HCT116 (cell line): ENCODE data around the gene LRRC2. TPM values are rescaled to one million over a fixed set of nuclear protein-coding genes. Genes with fewer than 3 reads are reported as not detected.

Source experiments
- ATAC-seq: fragments of 200-7000 bp; cut with Tn5 transposase; 2 replicates; pipeline ENCODE4 v1.9.1; 2020; ENCODE audit warnings: mild to moderate bottlenecking, moderate library complexity
- BruUV-seq: library from RNA; stranded (reverse); fragments of 400-500 nt; replicated peaks from 2 replicates; lab custom pipeline; 2021; lab: Mats Ljungman, UMichigan
- CTCF ChIA-PET: fragments of 300-600 bp; sonication (Branson Sonifier 250); formaldehyde crosslinking; loops from one replicate; lab custom pipeline; 2021; ENCODE audit warnings: antibody characterized with exemption; lab: Charles Lee
- POLR2A ChIA-PET: fragments of 300-600, 350-600 bp; sonication (Branson Sonifier 250); formaldehyde crosslinking; loops from one replicate; lab custom pipeline; 2021; ENCODE audit warnings: antibody characterized with exemption; lab: Charles Lee
- RAD21 ChIA-PET, 2 experiments: fragments of 300-600 bp; sonication (Branson Sonifier 250); formaldehyde crosslinking; loops; one replicate each; lab custom pipeline; 2023; ENCODE audit warnings: low total read pairs in 2 of 2; ENCODE audit not compliant: uncharacterized antibody in 2 of 2, unreplicated experiment in 2 of 2, low non-redundant PET in 1 of 2; lab: Charles Lee
- DNase-seq: peaks from one replicate; pipeline ENCODE4 v3.0.0-alpha.2; 2010; ENCODE audit warnings: low read depth, low spot score
- H2AFZ ChIP-seq: fragments of 200-600 bp; shearing (Covaris generic), sonication (generic); 2 replicates; pipeline ENCODE4 v1.6.1; 2017; ENCODE audit warnings: low read depth, mixed run types, mixed read lengths, antibody characterized with exemption, low read length; ENCODE audit not compliant: poor library complexity, severe bottlenecking
- H3K27ac ChIP-seq: 2 replicates; pipeline ENCODE4 v1.5.1; 2012; ENCODE audit warnings: low read depth, low read length
- H3K27me3 ChIP-seq: fragments of 200-600 bp; sonication (generic); 2 replicates; pipeline ENCODE4 v1.6.1; 2016; ENCODE audit warnings: mixed run types, low read length, mixed read lengths; ENCODE audit not compliant: insufficient read depth
- H3K36me3 ChIP-seq, 2 experiments: fragments of 200-500 bp in 1 of 2; fragments of 200-600 bp in 1 of 2; sonication (Bioruptor generic) in 1 of 2; sonication (generic) in 1 of 2; 2 replicates each; pipeline versions ENCODE4 v1.5.1 to v1.6.1; 2014 to 2016; ENCODE audit warnings: low read length in 2 of 2, inconsistent platforms in 1 of 2, mixed read lengths in 1 of 2, mixed run types in 1 of 2; ENCODE audit not compliant: insufficient read depth in 2 of 2, control insufficient read depth in 1 of 2
- H3K4me1 ChIP-seq, 2 experiments: fragments of 200-600 bp in 1 of 2; sonication (generic) in 1 of 2; 2 replicates each; pipeline versions ENCODE4 v1.5.1 to v1.6.1; 2012 to 2017; ENCODE audit warnings: low read length in 2 of 2, inconsistent platforms in 1 of 2, mild to moderate bottlenecking in 1 of 2, mixed read lengths in 1 of 2, mixed run types in 1 of 2, moderate library complexity in 1 of 2; ENCODE audit not compliant: insufficient read depth in 2 of 2, control insufficient read depth in 1 of 2
- H3K4me2 ChIP-seq: fragments of 200-600 bp; sonication (generic); 2 replicates; pipeline ENCODE4 v1.6.1; 2017; ENCODE audit warnings: mixed run types, low read length, mixed read lengths
- H3K4me3 ChIP-seq, 2 experiments: fragments of 200-600 bp in 1 of 2; sonication (generic) in 1 of 2; replicated peaks in 1 of 2; 2 replicates each; pipeline ENCODE4 v1.5.1; 2011 to 2016; ENCODE audit warnings: low read length in 2 of 2, control low read depth in 1 of 2, low read depth in 1 of 2, mild to moderate bottlenecking in 1 of 2, mixed read lengths in 1 of 2, mixed run types in 1 of 2
- H3K79me2 ChIP-seq: fragments of 200-600 bp; sonication (generic); 2 replicates; pipeline ENCODE4 v1.6.1; 2017; ENCODE audit warnings: mild to moderate bottlenecking, mixed run types, low read length, moderate library complexity, mixed read lengths; ENCODE audit not compliant: insufficient read depth
- H3K9ac ChIP-seq: fragments of 200-600 bp; sonication (generic); 2 replicates; pipeline ENCODE4 v1.6.1; 2016; ENCODE audit warnings: low read length, mixed read lengths
- H3K9me2 ChIP-seq: fragments of 200-600 bp; sonication (generic), shearing (Covaris generic); 2 replicates; pipeline ENCODE4 v1.6.1; 2017; ENCODE audit warnings: mixed run types, mild to moderate bottlenecking, moderate library complexity; ENCODE audit not compliant: insufficient read depth
- H3K9me3 ChIP-seq, 2 experiments: fragments of 200-500 bp in 1 of 2; fragments of 200-600 bp in 1 of 2; sonication (Bioruptor generic) in 1 of 2; sonication (generic) in 1 of 2; 2 replicates each; pipeline ENCODE4 v1.6.1; 2014 to 2017; ENCODE audit warnings: low read length in 2 of 2, mixed read lengths in 2 of 2, inconsistent platforms in 1 of 2, low read depth in 1 of 2, mild to moderate bottlenecking in 1 of 2, mixed run types in 1 of 2, moderate library complexity in 1 of 2; ENCODE audit not compliant: control insufficient read depth in 1 of 2, insufficient read depth in 1 of 2
- H4K20me1 ChIP-seq: fragments of 200-600 bp; sonication (generic), shearing (Covaris generic); 2 replicates; pipeline ENCODE4 v1.6.1; 2017; ENCODE audit warnings: mixed run types, mild to moderate bottlenecking, moderate library complexity; ENCODE audit not compliant: insufficient read depth
- ATF3 ChIP-seq: IDR thresholded peaks from 2 replicates; pipeline ENCODE4 v1.6.1; 2012
- EZH2phosphoT487 ChIP-seq: fragments of 200-600 bp; IDR thresholded peaks from 2 replicates; pipeline ENCODE4 v1.6.1; 2018; ENCODE audit warnings: antibody characterized with exemption, borderline replicate concordance
- MAX ChIP-seq: IDR thresholded peaks from 2 replicates; pipeline ENCODE4 v1.6.1; 2012
- POLR2A ChIP-seq: IDR thresholded peaks from 2 replicates; pipeline ENCODE4 v1.7.0; 2011; ENCODE audit warnings: borderline replicate concordance; ENCODE audit not compliant: insufficient read depth, insufficient read length; ENCODE audit errors: extremely low read depth
- POLR2AphosphoS5 ChIP-seq: IDR thresholded peaks from 2 replicates; pipeline ENCODE4 v1.6.1; 2011; ENCODE audit warnings: mild to moderate bottlenecking, low read depth, low read length, moderate library complexity
- RAD21 ChIP-seq: IDR thresholded peaks from 2 replicates; pipeline ENCODE4 v1.6.1; 2012; ENCODE audit warnings: low read depth, mild to moderate bottlenecking
- YY1 ChIP-seq: IDR thresholded peaks from 2 replicates; pipeline ENCODE4 v1.6.1; 2011; ENCODE audit warnings: low read length, low read depth, moderate library complexity, mild to moderate bottlenecking; ENCODE audit not compliant: insufficient replicate concordance; ENCODE audit errors: extremely low read depth
- ZFX ChIP-seq: fragments of 450-650 bp; IDR thresholded peaks from 2 replicates; pipeline ENCODE4 v1.6.1; 2017
- intact Hi-C: fragments of 100-400 bp; cut with micrococcal nuclease; formaldehyde crosslinking; loops from 2 replicates; pipeline ENCODE4 v1.10.0; 2022
- total RNA-seq: library from RNA; stranded (reverse); gene quantifications from one replicate; pipeline ENCODE4 v1.2.1, GENCODE V29; 2021; ENCODE audit not compliant: unreplicated experiment
- TF ChIP-seq, protein P1 (sequence below), 3 experiments: fragments of 200-600 bp in 1 of 3; sonication (generic) in 1 of 3; IDR thresholded peaks in 2 of 3; conservative IDR thresholded peaks in 1 of 3; 2 replicates each; pipeline ENCODE4 v1.5.1; 2012 to 2017; ENCODE audit warnings: low read depth in 2 of 3, low read length in 2 of 3, antibody characterized with exemption in 1 of 3, borderline replicate concordance in 1 of 3, control low read depth in 1 of 3, mild to moderate bottlenecking in 1 of 3, mixed read lengths in 1 of 3, mixed run types in 1 of 3, moderate library complexity in 1 of 3; ENCODE audit not compliant: insufficient read depth in 1 of 3

The LRRC2 gene
- total RNA-seq, 1 experiment from 2014 or later: not detected

DNA sequence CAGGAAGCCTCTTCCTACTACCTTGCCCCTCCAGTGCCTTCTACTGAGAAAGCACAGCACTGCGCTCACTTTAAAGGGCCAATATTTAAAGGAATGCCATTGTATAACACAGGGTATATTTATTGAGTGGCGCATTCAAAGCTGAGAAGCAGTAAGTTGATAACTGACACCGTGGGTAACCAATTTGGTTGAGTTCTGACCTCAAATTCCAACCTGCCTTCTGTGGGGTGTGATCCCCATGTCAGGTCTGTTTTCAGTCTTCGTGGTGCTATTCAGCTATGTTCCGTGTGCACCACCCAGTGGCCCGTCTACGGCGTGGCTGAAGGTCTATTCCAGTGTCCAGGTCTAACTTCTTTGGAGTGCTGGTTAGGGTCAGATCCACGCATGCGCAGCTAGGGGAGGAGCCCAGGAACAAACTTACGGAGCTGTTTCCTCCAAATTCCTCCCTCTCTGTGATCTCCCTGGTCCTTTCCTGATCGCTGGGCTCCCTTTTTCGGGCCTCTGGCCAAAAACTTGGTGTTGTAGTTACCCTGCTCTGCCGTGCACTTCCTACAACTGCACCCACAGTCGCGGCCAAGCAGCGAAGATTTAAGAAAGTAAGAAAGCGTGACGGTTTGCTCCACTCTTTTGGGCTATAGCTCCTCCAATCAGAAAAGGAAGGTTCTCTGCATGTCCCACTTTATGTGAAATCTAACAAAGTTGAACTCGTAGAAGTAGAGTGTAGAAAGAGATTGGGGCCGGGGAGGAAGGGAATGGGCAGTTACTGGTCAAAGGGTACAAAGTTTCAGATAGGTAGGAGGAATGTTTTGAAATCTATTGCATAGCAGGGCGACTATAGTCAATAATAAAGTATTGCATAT is 7.7 kb downstream of the LRRC2 start:
- TF ChIP-seq EZH2phosphoT487: no peak
- TF ChIP-seq ZFX: no peak
- TF ChIP-seq POLR2AphosphoS5: peak; percentile 71
- TF ChIP-seq MAX: peak; percentile 57; the same call in 1 of the 2 replicates
- no peak for TF ChIP-seq ATF3
- TF ChIP-seq, protein P1, sequence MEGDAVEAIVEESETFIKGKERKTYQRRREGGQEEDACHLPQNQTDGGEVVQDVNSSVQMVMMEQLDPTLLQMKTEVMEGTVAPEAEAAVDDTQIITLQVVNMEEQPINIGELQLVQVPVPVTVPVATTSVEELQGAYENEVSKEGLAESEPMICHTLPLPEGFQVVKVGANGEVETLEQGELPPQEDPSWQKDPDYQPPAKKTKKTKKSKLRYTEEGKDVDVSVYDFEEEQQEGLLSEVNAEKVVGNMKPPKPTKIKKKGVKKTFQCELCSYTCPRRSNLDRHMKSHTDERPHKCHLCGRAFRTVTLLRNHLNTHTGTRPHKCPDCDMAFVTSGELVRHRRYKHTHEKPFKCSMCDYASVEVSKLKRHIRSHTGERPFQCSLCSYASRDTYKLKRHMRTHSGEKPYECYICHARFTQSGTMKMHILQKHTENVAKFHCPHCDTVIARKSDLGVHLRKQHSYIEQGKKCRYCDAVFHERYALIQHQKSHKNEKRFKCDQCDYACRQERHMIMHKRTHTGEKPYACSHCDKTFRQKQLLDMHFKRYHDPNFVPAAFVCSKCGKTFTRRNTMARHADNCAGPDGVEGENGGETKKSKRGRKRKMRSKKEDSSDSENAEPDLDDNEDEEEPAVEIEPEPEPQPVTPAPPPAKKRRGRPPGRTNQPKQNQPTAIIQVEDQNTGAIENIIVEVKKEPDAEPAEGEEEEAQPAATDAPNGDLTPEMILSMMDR (IDR thresholded peaks at IDR 0.05 in 2 of 3, conservative IDR thresholded peaks at IDR 0.05 in 1 of 3; ENCODE audit: borderline replicate concordance in 1 of 3, insufficient read depth in 1 of 3, low read depth in 2 of 3, low read length in 2 of 3): peak; percentile 74 to 99 (median 75)
- TF ChIP-seq RAD21: peak; percentile 98
- no peak for TF ChIP-seq YY1
- TF ChIP-seq POLR2A: peak; percentile 54
- peak overlapping the region; percentile 14; the same call in 1 of the 2 replicates for H3K27ac ChIP-seq
- H3K79me2 ChIP-seq: no peaks in the 10 kb centered on the region
- CTCF ChIA-PET: interaction anchor here (0.6 to 4.4 kb wide), 30 partner anchors 9 to 899 kb away, joined by 3 to 144 read pairs (median 4); partner anchors contain the start of gene RTP3
- POLR2A ChIA-PET: interaction anchor here (0.7 to 1.5 kb wide), 3 partner anchors 16 to 70 kb away, joined by 3 to 7 read pairs (median 4); no protein-coding TSS in a partner anchor
- peak overlapping the region; percentile 46 to 58 for H3K4me3 ChIP-seq
- RAD21 ChIA-PET: interaction anchor here (0.8 to 2.0 kb wide), 7 partner anchors 10 to 186 kb away, joined by 3 to 21 read pairs (median 3); no protein-coding TSS in a partner anchor
- peak overlapping the region; percentile 42 for H3K9ac ChIP-seq
- peak overlapping the region; percentile 84 for H3K4me2 ChIP-seq
- H3K27me3 ChIP-seq: no peaks in the 10 kb centered on the region
- no peaks in the 10 kb centered on the region for H4K20me1 ChIP-seq
- no peaks in the 10 kb centered on the region for H3K36me3 ChIP-seq
- peak overlapping the region; percentile 94 for H2AFZ ChIP-seq
- H3K9me2 ChIP-seq: no peaks in the 10 kb centered on the region
- BruUV-seq: TSS peak; percentile 71
- intact Hi-C loops: loop anchor here (1.0 to 5.0 kb wide), 4 partner anchors 62 to 621 kb away; partner anchors contain the start of genes CCR5 and RTP3
- peak; percentile 98 for ATAC-seq
- peaks cover 3 to 26% of the 10 kb centered on the region in 2 experiments; a peak in 3 of 4 replicates for H3K4me1 ChIP-seq
- no peaks in the 10 kb centered on the region for H3K9me3 ChIP-seq
- DNase-seq: peak; percentile 90
